ENCODE measurements around the gene ADGRV1.

The ADGRV1 gene

DNA sequence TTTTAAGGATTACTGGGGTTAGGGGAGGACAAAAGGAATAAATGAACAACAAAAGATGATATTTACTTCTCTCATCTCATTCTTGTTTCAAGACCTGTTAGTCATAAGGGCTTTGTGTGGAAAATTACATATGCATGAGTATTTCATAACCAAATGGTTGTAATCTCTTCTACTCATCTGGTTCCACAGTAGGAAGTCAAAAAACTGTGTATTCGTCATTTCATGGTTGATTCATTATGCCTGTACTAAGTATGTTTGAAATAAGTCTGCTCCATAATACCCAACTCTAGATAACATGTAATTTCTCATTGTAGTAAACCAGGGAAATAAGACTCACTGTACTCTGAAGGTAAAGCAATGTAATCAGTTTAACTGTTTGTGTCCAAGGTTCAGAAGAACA, 611.7 kb downstream of the ADGRV1 start:
- in situ Hi-C loops (cut with MboI; ENCODE audit: low pct_unique_long_range_greater_than_20kb, low sequenced_read_pairs): no loop called here
- DNase-seq: no peak

DNA sequence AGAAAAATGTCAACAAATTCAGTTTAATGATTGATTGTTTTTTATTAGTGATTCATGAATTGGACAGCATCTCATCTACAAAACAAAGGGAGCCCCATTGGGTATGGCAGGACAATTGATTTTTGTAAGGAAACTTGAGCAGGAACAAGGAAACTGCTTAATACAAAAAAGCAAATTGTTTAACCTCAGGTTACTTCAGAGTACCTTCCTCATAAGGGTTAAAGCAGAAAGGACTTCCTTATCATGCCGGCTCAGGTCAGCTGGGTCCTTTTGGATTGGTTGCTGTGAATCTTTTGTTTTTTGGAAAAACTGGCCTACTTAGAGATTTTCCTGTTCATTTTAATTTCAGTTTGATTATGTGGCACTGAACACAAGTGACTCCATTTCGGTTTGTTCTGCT, 612.7 kb downstream of the ADGRV1 start:
- in situ Hi-C loops (cut with MboI; ENCODE audit: low pct_unique_long_range_greater_than_20kb, low sequenced_read_pairs): no loop called here
- DNase-seq: no peak

DNA sequence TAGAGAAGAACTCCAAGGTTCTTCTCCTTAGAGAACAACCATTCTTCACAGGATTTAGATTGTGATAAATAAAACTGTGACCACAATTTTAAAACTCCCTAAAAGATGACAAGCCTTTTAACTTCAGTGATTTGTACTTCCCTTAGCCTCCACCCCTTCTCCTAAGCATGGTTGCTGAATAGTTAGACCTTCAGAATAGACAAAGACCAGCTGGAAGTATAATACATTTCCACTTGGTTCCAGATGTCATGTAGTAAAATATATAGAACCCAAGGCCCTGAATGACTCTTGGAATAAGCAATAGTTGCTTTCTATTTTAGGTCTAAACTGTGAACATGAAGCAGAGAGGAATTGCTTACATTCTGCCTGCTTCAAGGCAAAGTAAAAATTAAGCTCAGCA, 615.8 kb downstream of the ADGRV1 start:
- in situ Hi-C loops (cut with MboI; ENCODE audit: low pct_unique_long_range_greater_than_20kb, low sequenced_read_pairs): no loop called here
- no peak for DNase-seq

GRCh38 chr5:91175708-91176107, 617.1 kb downstream of the ADGRV1 start:
- in situ Hi-C loops (cut with MboI; ENCODE audit: low pct_unique_long_range_greater_than_20kb, low sequenced_read_pairs): no loop called here

DNA sequence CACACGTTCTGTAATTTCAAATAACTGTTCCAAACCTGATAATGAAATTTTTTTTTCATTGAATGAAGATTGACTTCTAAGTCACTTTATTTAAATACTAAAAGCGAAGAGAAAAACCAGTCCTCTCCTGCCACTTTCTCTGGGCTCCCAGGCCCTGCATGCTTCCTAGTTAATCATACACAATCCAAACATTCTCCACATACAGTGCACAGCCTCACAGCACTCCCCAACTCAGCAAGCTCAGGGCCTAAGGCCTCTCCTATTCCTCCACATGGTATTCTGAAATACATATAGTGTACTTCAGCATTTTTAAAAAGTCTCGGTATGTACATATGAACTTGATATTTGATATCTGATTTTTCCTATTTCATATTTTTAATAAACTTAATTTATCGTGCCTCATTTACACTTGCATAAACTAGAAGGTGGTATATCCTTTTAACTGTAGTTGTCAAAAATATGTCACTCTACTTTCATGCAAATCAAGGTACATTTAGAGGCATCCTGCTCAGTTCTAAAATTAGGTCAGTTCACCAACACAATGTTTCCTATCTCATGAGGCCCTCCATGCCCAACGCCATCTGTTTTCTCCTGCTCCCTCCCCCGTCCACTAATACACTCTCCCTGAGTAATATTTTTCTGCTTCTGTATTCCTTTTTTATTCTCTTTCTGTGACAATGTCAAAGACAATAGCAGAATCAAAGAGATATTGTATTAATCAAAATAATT, 617.9 kb downstream of the ADGRV1 start:
- in situ Hi-C loops (cut with MboI; ENCODE audit: low pct_unique_long_range_greater_than_20kb, low sequenced_read_pairs): no loop called here
- no peak for DNase-seq

More at GRCh38 chr5:91175708-91176107, 617.1 kb downstream of the ADGRV1 start:
- DNase-seq: no peak

GRCh38 chr5:91177085-91177484, 618.5 kb downstream of the ADGRV1 start:
- DNase-seq: no peak
- in situ Hi-C loops (cut with MboI; ENCODE audit: low pct_unique_long_range_greater_than_20kb, low sequenced_read_pairs): no loop called here

DNA sequence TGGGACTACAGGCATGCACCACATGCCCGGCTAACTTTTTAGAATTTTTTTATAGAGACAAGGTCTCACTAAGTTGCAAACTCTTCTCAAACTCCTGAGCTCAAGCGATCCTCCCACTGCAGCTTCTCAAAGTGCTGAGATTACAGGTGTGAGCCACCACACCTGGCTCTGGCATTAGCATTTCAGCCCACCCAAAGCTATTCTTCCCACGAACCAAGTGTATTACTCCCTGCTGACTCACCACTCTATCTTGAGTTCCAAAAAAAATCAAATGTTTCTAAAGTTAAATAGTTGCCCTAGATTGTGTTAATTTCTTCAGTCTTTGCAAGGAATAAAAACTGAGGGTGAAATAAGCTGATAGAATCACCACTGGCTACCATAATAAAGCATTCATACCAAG, 619.0 kb downstream of the ADGRV1 start:
- no peak for DNase-seq
- in situ Hi-C loops (cut with MboI; ENCODE audit: low pct_unique_long_range_greater_than_20kb, low sequenced_read_pairs): no loop called here

DNA sequence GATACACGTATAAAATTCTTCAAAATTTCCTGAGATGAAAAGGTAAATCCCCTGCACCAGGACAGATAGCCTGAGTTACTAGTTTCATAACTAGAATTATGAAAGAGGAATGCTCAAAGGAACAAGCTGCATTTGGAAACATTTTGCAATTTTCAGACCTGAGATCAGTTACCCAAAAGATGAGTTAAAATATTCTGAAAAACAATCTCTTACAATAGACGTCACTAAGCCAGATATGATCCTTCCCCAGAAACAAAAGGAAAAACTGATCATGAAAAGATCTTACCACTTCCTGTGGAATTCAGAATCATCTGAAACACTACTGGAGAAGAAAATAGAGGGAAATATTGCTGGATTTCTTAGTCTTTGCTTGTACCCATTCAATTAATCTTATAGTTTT, 619.9 kb downstream of the ADGRV1 start:
- no peak for DNase-seq
- in situ Hi-C loops (cut with MboI; ENCODE audit: low pct_unique_long_range_greater_than_20kb, low sequenced_read_pairs): no loop called here

DNA sequence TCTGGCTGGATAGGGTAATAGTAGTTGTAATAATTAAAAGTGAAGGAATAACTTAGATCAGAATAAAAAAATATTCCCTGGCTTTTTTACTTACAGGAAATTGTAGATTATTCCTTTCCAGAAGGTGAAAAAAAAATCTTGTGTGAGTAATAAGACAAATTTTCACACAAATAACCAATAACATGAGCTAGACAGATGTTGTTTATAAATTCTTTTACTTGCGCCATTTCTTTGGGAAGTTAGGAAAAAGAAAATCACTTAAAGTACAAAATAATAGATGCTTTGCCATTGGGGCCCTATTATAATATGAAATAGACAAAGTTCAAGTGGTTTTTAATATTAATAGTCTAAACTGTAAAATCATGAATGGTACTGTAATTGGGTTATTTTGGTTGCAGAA, 620.4 kb downstream of the ADGRV1 start:
- no peak for DNase-seq
- in situ Hi-C loops (cut with MboI; ENCODE audit: low pct_unique_long_range_greater_than_20kb, low sequenced_read_pairs): no loop called here

- in situ Hi-C loops (cut with MboI; ENCODE audit: low pct_unique_long_range_greater_than_20kb, low sequenced_read_pairs): no loop called here
- DNase-seq: no peak
These were observed 621.9 kb downstream of the ADGRV1 start for GRCh38 chr5:91180506-91180905.

DNA sequence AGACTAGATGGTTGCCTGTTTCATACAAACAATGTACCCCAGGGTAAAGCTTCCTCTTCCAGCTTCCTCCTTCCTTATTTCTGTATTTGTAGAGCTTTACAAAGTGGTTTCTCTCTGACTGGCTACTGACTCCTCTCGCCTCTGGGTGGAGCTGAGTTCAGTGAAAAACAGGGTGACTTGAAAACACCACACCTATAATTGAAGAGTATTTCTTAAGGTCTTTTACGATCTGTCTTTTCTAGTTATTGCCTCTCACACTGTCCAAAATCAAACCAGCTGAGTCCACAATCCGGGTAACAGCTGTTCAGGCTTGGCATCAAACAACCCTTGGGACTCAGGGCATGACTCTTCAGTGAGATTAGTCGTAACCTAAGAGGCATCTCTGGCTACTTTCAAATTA, 624.2 kb downstream of the ADGRV1 start:
- peak; percentile 80 for DNase-seq

GRCh38 chr5:91183743-91184142, 625.1 kb downstream of the ADGRV1 start:
- in situ Hi-C loops (cut with MboI; ENCODE audit: low pct_unique_long_range_greater_than_20kb, low sequenced_read_pairs): no loop called here
- DNase-seq: peak; percentile 44

More for the DNA sequence above, 624.2 kb downstream of the ADGRV1 start:
- in situ Hi-C loops (cut with MboI; ENCODE audit: low pct_unique_long_range_greater_than_20kb, low sequenced_read_pairs): no loop called here

DNA sequence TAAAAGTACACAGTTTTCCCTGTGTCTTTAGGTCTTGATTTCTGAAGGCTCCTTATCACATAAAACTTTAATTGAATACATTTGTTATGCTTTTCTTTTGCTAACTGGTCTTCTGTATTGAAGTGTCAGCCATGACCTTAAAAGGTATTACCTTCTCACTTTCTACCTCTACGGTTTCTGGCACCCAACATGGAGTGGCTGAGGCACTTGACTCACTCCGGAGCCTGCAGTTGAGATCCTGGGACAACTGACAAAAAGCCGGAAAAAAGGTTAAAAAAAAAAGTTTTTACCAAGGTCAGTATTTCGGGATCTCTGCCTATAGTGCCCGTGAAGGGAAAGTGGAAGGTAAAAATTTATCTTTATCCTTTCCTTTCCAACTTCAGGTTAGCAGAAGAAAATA, 627.5 kb downstream of the ADGRV1 start:
- in situ Hi-C loops (cut with MboI; ENCODE audit: low pct_unique_long_range_greater_than_20kb, low sequenced_read_pairs): no loop called here
- DNase-seq: no peak

- in situ Hi-C loops (cut with MboI; ENCODE audit: low pct_unique_long_range_greater_than_20kb, low sequenced_read_pairs): no loop called here
- no peak for DNase-seq
These were observed 628.4 kb downstream of the ADGRV1 start for GRCh38 chr5:91187032-91187431.

DNA sequence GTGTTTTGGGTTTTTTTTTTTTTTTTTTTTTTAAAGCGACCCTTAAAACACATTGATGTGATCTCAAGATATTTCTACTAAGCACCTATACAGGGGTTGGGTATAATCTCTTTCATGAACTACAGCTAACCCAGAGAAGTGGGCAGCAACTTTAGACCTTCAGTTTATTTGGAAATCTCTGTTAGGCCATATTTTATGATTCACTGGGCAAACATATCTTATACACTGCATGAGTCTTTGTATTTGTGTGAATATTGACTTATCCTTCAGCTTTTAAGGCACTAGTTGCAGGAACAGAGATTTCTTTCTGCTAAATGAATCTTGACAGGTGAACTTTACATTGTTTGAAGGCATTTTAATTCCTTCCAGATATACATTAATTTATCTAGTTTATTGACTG, 630.2 kb downstream of the ADGRV1 start:
- in situ Hi-C loops (cut with MboI; ENCODE audit: low pct_unique_long_range_greater_than_20kb, low sequenced_read_pairs): no loop called here

GRCh38 chr5:91189480-91190313, 631.1 kb downstream of the ADGRV1 start:
- no peak for DNase-seq
- in situ Hi-C loops (cut with MboI; ENCODE audit: low pct_unique_long_range_greater_than_20kb, low sequenced_read_pairs): no loop called here

More for the DNA sequence above, 630.2 kb downstream of the ADGRV1 start:
- no peak for DNase-seq

- DNase-seq: no peak
- in situ Hi-C loops (cut with MboI; ENCODE audit: low pct_unique_long_range_greater_than_20kb, low sequenced_read_pairs): no loop called here
These were observed 631.7 kb downstream of the ADGRV1 start for GRCh38 chr5:91190314-91190690.

DNA sequence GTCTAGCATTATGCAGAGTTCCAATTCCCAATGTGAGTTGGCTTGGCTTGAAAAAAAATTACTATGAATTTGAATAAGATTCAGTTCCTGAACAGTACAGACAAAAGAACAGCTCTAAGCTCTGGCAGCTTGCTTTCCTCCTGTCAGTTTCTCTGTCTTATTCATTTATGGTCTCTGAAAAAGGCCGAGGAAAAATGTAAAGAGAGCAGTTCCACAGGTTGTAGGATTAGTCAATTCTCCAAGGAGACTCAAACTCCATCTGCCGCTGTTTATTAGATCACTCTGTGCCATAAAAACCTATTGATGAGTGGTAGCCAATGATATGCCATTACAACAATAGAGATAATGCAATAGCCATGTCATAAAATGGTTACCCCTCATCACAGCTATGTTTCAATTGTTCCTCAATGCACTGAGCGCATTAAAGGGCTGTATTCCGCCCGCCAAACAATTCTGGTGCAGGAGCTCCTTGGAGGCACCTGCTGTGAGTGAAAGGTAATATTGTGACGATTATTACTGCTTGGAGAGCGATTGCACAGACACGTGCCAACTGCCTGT, 636.3 kb downstream of the ADGRV1 start:
- in situ Hi-C loops (cut with MboI; ENCODE audit: low pct_unique_long_range_greater_than_20kb, low sequenced_read_pairs): no loop called here

GRCh38 chr5:91200692-91201091, 642.1 kb downstream of the ADGRV1 start:
- DNase-seq: no peak
- in situ Hi-C loops (cut with MboI; ENCODE audit: low pct_unique_long_range_greater_than_20kb, low sequenced_read_pairs): no loop called here

More for the DNA sequence above, 636.3 kb downstream of the ADGRV1 start:
- no peak for DNase-seq

DNA sequence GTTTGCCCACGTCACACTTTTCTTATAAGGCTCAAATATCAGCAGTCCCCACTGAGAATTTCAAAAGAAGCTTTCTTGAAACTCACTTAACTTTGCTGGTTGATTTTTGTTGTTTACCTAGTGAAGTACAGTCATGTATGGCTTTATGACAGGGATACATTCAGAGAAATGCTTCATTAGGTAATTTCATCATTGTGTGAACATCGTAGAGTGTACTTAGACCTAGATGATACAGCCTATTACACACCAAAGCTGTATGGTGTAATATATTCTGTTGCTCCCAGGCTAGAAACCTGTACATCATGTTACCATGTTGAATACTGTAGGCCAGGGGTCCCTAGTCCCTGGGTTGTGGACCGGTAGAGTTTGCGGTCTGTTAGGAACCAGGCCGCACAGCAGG, 647.5 kb downstream of the ADGRV1 start:
- in situ Hi-C loops (cut with MboI; ENCODE audit: low pct_unique_long_range_greater_than_20kb, low sequenced_read_pairs): no loop called here
- no peak for DNase-seq
